IPS-20b (cell line): Measurements from ENCODE around the gene SLC9A5.

Source experiments
- H3K27ac ChIP-seq: one replicate; pipeline ENCODE4 v1.5.1; 2013; ENCODE audit warnings: low read length
- H3K27me3 ChIP-seq: 2 replicates; pipeline ENCODE4 v1.6.1; 2013; ENCODE audit warnings: mild to moderate bottlenecking, low read length, inconsistent platforms; ENCODE audit not compliant: insufficient read depth
- H3K36me3 ChIP-seq: 2 replicates; pipeline ENCODE4 v1.6.1; 2013; ENCODE audit warnings: low read depth, mild to moderate bottlenecking, inconsistent platforms, low read length, moderate library complexity; ENCODE audit not compliant: insufficient read depth
- H3K4me1 ChIP-seq: 2 replicates; pipeline ENCODE4 v1.6.1; 2013; ENCODE audit warnings: mild to moderate bottlenecking, control low read depth, inconsistent platforms, low read length, moderate library complexity; ENCODE audit not compliant: insufficient read depth
- H3K4me3 ChIP-seq: 2 replicates; pipeline ENCODE4 v1.5.1; 2013; ENCODE audit warnings: mild to moderate bottlenecking, low read length, inconsistent platforms
- H3K9ac ChIP-seq: 2 replicates; pipeline ENCODE4 v1.6.1; 2013; ENCODE audit warnings: low read depth, mild to moderate bottlenecking, inconsistent platforms, low read length, moderate library complexity
- H3K9me3 ChIP-seq: 2 replicates; pipeline ENCODE4 v1.6.1; 2013; ENCODE audit warnings: mild to moderate bottlenecking, low read depth, low read length, inconsistent platforms; ENCODE audit not compliant: insufficient read depth

Gene SLC9A5

GRCh38 chr16:67235816-67236562, 12.8 kb upstream of the SLC9A5 start:
- Histone ChIP-seq H3K9ac (no peak overlapping the region), H3K4me1 (no peaks in the 10 kb centered on the region), H3K36me3 (peaks cover 68% of the 10 kb centered on the region), H3K27me3 (no peaks in the 10 kb centered on the region), H3K27ac (no peak overlapping the region), H3K9me3 (no peaks in the 10 kb centered on the region), H3K4me3 (no peak overlapping the region)

GRCh38 chr16:67236563-67237395, 12.0 kb upstream of the SLC9A5 start:
- no peak overlapping the region for H3K9ac ChIP-seq
- peaks cover 61% of the 10 kb centered on the region for H3K36me3 ChIP-seq
- H3K4me3 ChIP-seq, result no peak overlapping the region

GRCh38 chr16:67237396-67238277, 11.1 kb upstream of the SLC9A5 start:
- Histone ChIP-seq H3K4me1 (peaks cover 6% of the 10 kb centered on the region; the same call in 1 of the 2 replicates), H3K9ac (no peak overlapping the region), H3K9me3 (no peaks in the 10 kb centered on the region), H3K36me3 (peaks cover 58% of the 10 kb centered on the region), H3K27me3 (no peaks in the 10 kb centered on the region), H3K27ac (no peak overlapping the region), H3K4me3 (no peak overlapping the region)

More at GRCh38 chr16:67236563-67237395, 12.0 kb upstream of the SLC9A5 start:
- no peaks in the 10 kb centered on the region for H3K9me3 ChIP-seq
- H3K4me1 ChIP-seq, result peaks cover 5% of the 10 kb centered on the region; the same call in 1 of the 2 replicates
- H3K27ac ChIP-seq, result no peak overlapping the region
- no peaks in the 10 kb centered on the region for H3K27me3 ChIP-seq

- H3K27me3 ChIP-seq, result no peaks in the 10 kb centered on the region
- H3K27ac ChIP-seq, result no peak overlapping the region
- H3K9me3 ChIP-seq, result no peaks in the 10 kb centered on the region
- peaks cover 6% of the 10 kb centered on the region; the same call in 1 of the 2 replicates for H3K4me1 ChIP-seq
- peaks cover 57% of the 10 kb centered on the region for H3K36me3 ChIP-seq
- no peak overlapping the region for H3K9ac ChIP-seq
- no peak overlapping the region for H3K4me3 ChIP-seq
These were observed 10.6 kb upstream of the SLC9A5 start for GRCh38 chr16:67238278-67238575.

- H3K4me1 ChIP-seq, result peaks cover 6% of the 10 kb centered on the region; the same call in 1 of the 2 replicates
- no peaks in the 10 kb centered on the region for H3K9me3 ChIP-seq
- H3K9ac ChIP-seq, result no peak overlapping the region
- H3K36me3 ChIP-seq, result peaks cover 52% of the 10 kb centered on the region
- H3K27ac ChIP-seq, result no peak overlapping the region
- no peaks in the 10 kb centered on the region for H3K27me3 ChIP-seq
- H3K4me3 ChIP-seq, result no peak overlapping the region
These were observed 9.8 kb upstream of the SLC9A5 start for GRCh38 chr16:67238806-67239470.

- Histone ChIP-seq H3K9ac (no peak overlapping the region), H3K27me3 (no peaks in the 10 kb centered on the region), H3K4me3 (no peak overlapping the region), H3K36me3 (peaks cover 39% of the 10 kb centered on the region), H3K27ac (no peak overlapping the region), H3K9me3 (no peaks in the 10 kb centered on the region), H3K4me1 (peaks cover 14% of the 10 kb centered on the region)
These were observed 8.3 kb upstream of the SLC9A5 start for GRCh38 chr16:67240506-67240905.

- Histone ChIP-seq H3K27ac (peak overlapping the region; percentile 7), H3K36me3 (peaks cover 32% of the 10 kb centered on the region), H3K4me3 (no peak overlapping the region), H3K27me3 (no peaks in the 10 kb centered on the region), H3K9me3 (no peaks in the 10 kb centered on the region), H3K4me1 (peaks cover 17% of the 10 kb centered on the region), H3K9ac (peak overlapping the region; percentile 62; the same call in 1 of the 2 replicates)
These were observed 7.5 kb upstream of the SLC9A5 start for GRCh38 chr16:67241008-67241900.

- 0 out of 2 replicates have a peak overlapping the region, but pooled peaks have one; percentile 21 for H3K9ac ChIP-seq
- peaks cover 17% of the 10 kb centered on the region for H3K4me1 ChIP-seq
- no peaks in the 10 kb centered on the region for H3K27me3 ChIP-seq
- H3K36me3 ChIP-seq, result peaks cover 26% of the 10 kb centered on the region
- H3K9me3 ChIP-seq, result no peaks in the 10 kb centered on the region
- no peak overlapping the region for H3K4me3 ChIP-seq
- no peak overlapping the region for H3K27ac ChIP-seq
These were observed 6.5 kb upstream of the SLC9A5 start for GRCh38 chr16:67242138-67242730.

GRCh38 chr16:67243481-67243880, 5.3 kb upstream of the SLC9A5 start:
- Histone ChIP-seq H3K27me3 (peaks cover 10% of the 10 kb centered on the region), H3K4me1 (peaks cover 24% of the 10 kb centered on the region), H3K4me3 (no peak overlapping the region), H3K27ac (no peak overlapping the region), H3K36me3 (peaks cover 14% of the 10 kb centered on the region; the same call in 1 of the 2 replicates), H3K9ac (no peak overlapping the region), H3K9me3 (no peaks in the 10 kb centered on the region)
